Subcutaneous adipose tissue (tissue), 4 donors: ENCODE results near the gene SARM1. TPM values are rescaled to one million over a fixed set of nuclear protein-coding genes. Genes with fewer than 3 reads are reported as not detected.

ENCODE experiments used
- total RNA-seq, 4 donors: library from RNA; depleted of rRNA; stranded (reverse); fragments of >200 nt; gene quantifications; one replicate each; pipeline ENCODE4 v1.1.0, GENCODE V29; 2016
- TF ChIP-seq, protein P1 (sequence below): fragments of 450-650 bp; IDR thresholded peaks from one replicate; pipeline ENCODE4 v1.5.1; 2016; ENCODE audit warnings: low read depth, mild to moderate bottlenecking, control low read depth, antibody characterized with exemption, moderate library complexity

Gene SARM1
- total RNA-seq, 4 donors from 2014 or later: 3.8 to 7.7 (median 5.9) TPM

DNA sequence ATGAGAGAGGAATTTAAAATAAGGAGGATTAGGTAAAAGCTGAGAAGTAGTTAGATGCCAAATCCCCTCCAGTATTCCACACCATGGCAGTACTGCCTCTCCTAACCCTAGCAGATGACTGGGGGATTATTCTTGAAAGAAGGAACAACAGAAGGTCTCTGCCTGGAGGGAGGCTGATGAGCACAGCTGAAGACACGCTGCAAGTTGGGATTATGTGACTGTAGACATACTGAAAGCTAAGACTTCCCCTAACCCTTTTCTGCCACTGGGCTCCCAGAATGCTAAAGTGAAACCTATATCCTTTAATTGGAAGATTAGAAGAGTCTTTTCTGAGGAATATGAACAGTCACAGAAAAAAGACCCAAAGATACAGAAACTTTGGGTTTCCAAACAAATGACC is 62.2 kb downstream of the SARM1 start:
- TF ChIP-seq, protein P1, sequence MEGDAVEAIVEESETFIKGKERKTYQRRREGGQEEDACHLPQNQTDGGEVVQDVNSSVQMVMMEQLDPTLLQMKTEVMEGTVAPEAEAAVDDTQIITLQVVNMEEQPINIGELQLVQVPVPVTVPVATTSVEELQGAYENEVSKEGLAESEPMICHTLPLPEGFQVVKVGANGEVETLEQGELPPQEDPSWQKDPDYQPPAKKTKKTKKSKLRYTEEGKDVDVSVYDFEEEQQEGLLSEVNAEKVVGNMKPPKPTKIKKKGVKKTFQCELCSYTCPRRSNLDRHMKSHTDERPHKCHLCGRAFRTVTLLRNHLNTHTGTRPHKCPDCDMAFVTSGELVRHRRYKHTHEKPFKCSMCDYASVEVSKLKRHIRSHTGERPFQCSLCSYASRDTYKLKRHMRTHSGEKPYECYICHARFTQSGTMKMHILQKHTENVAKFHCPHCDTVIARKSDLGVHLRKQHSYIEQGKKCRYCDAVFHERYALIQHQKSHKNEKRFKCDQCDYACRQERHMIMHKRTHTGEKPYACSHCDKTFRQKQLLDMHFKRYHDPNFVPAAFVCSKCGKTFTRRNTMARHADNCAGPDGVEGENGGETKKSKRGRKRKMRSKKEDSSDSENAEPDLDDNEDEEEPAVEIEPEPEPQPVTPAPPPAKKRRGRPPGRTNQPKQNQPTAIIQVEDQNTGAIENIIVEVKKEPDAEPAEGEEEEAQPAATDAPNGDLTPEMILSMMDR: no peak

- TF ChIP-seq, protein P1: no peak
These were observed 72.6 kb downstream of the SARM1 start for GRCh38 chr17:28443901-28444638.

GRCh38 chr17:28446716-28447395 is 75.4 kb downstream of the SARM1 start:
- TF ChIP-seq, protein P1: no peak

DNA sequence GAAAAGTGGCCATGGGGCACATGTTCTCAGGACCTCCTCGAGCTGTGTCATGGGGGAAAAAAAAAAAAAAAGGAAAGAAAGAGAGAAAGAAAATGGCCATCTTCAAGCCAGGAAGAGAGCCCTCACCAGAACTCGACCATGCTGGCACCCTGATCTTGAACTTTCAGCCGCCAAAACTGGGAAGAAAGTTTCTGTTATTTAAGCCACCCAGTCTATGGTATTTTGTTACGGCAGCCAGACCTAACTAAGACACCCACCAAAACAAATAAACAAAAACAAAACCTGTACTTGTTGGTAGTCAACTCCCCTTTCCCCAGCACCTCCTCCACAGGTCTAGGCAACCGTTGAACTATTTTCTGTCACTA is 75.9 kb downstream of the SARM1 start:
- TF ChIP-seq, protein P1: no peak

DNA sequence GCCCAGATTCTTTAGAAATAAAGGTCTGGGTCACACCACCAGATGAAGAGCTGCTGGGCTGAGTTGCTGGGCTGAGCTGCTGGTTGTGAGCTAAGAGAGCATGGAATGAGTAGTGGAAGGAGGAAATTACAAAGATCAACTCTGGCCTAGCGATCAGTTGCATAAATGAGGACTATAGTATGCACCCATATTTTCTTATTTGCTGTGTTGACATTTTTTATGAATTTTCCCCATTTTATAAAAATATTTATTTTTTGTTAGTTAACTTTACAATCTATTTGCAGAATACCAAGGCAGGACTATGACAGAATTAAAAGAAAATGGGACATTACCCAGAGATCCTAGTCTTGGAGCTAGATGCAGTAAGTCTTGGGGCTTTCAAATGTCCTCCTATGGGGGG is 78.4 kb downstream of the SARM1 start:
- TF ChIP-seq, protein P1: no peak

Other genes with a start within 250 kb of the SARM1 start
- gene TMEM97, start 52.5 kb upstream of the SARM1 start, total RNA-seq: 1 to 10 TPM; 2.6 to 9.5 (median 6.8) TPM
- 10 to 100 TPM; 31.0 to 43.5 (median 37.3) TPM for gene IFT20, start 36.2 kb upstream of the SARM1 start, total RNA-seq
- gene TNFAIP1, start 35.9 kb upstream of the SARM1 start, total RNA-seq: 10 to 100 TPM; 14.8 to 31.8 (median 21.4) TPM
- 100 to 1,000 TPM in 1 of 4 donors, 10 to 100 TPM in 3; 56.6 to 103 (median 69.3) TPM for gene POLDIP2, start 14.2 kb upstream of the SARM1 start, total RNA-seq
- not detected for gene SEBOX, start 6.5 kb upstream of the SARM1 start, total RNA-seq
- gene VTN, start 1.4 kb upstream of the SARM1 start, total RNA-seq: 1 to 10 TPM in 1 of 4 donors, under 1 TPM in 1, not detected in 2; 0.85 to 2.6 TPM
- 10 to 100 TPM in 3 of 4 donors, 1 to 10 TPM in 1; 7.3 to 16.3 (median 13.1) TPM for gene SLC46A1, start 34.5 kb downstream of the SARM1 start, total RNA-seq
- gene SLC13A2, start 102.0 kb downstream of the SARM1 start, total RNA-seq: not detected
- gene FOXN1, start 134.7 kb downstream of the SARM1 start, total RNA-seq: not detected
- 10 to 100 TPM; 15.7 to 26.5 (median 20.8) TPM for gene UNC119, start 180.9 kb downstream of the SARM1 start, total RNA-seq
- 10 to 100 TPM; 34.9 to 86.7 (median 46.9) TPM for gene PIGS, start 199.8 kb downstream of the SARM1 start, total RNA-seq
- 100 to 1,000 TPM in 2 of 4 donors, 10 to 100 TPM in 2; 29.4 to 355 (median 71.1) TPM for gene ALDOC, start 205.2 kb downstream of the SARM1 start, total RNA-seq
- gene SPAG5, start 227.3 kb downstream of the SARM1 start, total RNA-seq: 1 to 10 TPM; 1.1 to 9.0 (median 4.7) TPM
- gene RSKR, start 242.5 kb downstream of the SARM1 start, total RNA-seq: 10 to 100 TPM in 2 of 4 donors, 1 to 10 TPM in 2; 6.4 to 12.3 (median 9.7) TPM